Fibroblast of gingiva (primary cell): ENCODE measurements around the gene ARRDC2.
A peak's percentile ranks its signal among the peaks of the same experiment; 100 is the strongest.

Source experiments
- DNase-seq: peaks from one replicate; pipeline ENCODE4 v3.0.0-alpha.2; 2011; ENCODE audit warnings: low read depth

ARRDC2 gene

GRCh38 chr19:18058208-18059009, 50.4 kb downstream of the ARRDC2 start:
- peak; percentile 67 for DNase-seq

- DNase-seq, result no peak
These were observed 51.3 kb downstream of the ARRDC2 start for GRCh38 chr19:18059297-18059696.

GRCh38 chr19:18059902-18060301, 51.9 kb downstream of the ARRDC2 start:
- DNase-seq, result no peak

- DNase-seq, result no peak
These were observed 52.5 kb downstream of the ARRDC2 start for GRCh38 chr19:18060472-18060871.

GRCh38 chr19:18062028-18062427, 54.1 kb downstream of the ARRDC2 start:
- no peak for DNase-seq

- DNase-seq, result no peak
These were observed 55.5 kb downstream of the ARRDC2 start for GRCh38 chr19:18063463-18063862.
